ENCODE measurements around the gene TPH1.
"Not testable (repeated sequence)": the region's sequence is repeated elsewhere in the genome, so short reads cannot be mapped to it uniquely, and the experiment has no call there.

Gene TPH1

DNA sequence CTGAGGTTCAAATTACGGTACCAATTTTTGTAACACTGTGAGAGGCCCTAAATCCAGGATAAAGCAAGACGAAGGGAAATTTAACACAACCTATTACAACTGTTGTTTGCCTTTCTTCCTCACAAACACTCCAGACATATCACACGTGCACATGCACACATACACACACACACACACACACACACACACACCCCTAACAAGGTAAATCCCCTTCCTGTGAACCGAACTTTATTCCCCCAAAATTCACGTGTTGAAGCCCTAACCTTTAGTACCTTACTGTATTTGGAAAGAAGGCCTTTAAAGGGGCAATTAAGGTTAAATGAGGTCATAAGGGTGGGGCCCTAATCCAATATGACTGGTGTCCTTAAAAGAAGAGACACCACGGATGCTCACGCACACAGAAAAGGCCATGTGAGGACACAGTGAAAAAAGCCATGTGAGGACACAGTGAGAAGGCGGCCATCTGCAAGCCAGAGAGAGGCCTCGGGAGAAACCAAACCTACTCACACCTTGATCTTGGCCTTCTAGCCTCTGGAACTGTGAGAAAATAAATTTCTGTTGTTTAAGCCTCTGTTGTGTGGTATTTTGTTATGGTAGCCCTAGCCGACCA, 35.0 kb downstream of the TPH1 start:
- H3K4me1 Mint-ChIP-seq = peaks cover 41% of the 10 kb centered on the region
- peak overlapping the region; percentile 90 for H3K27ac Mint-ChIP-seq
- peaks cover 8% of the 10 kb centered on the region for H3K36me3 Mint-ChIP-seq
- H3K9me3 Mint-ChIP-seq = no peaks in the 10 kb centered on the region
- no peak overlapping the region for H3K4me3 Mint-ChIP-seq
- no peaks in the 10 kb centered on the region for H3K27me3 Mint-ChIP-seq
- no peak for ATAC-seq

DNA sequence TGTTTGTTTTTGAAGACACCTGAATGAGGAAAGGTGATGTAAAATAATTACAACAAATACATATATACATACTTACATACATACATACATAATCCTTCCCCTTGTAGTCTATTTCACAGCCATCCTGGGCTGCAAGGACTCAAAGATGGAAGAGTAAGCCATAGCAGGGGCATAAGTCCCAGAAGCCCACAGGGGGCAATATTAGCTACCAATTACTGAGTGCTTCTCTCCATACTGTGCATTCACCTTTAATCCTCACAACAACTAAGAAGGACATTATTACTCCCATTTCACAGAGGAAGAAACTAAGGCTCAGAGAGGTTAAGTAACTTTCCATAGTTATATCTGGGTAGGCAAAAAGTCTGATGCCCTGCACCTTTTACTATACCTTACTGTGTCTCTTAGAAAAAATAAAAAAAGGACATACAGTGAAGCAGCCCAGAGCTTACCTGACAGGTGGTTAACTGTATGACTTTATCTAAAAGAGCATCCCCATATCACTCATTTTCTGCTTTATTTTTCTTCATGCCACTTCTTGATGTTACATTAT, 35.9 kb downstream of the TPH1 start:
- no peak for ATAC-seq
- Mint-ChIP-seq H3K27me3 (no peaks in the 10 kb centered on the region), H3K27ac (no peak overlapping the region), H3K4me3 (no peak overlapping the region), H3K4me1 (peaks cover 40% of the 10 kb centered on the region), H3K9me3 (no peaks in the 10 kb centered on the region), H3K36me3 (peaks cover 17% of the 10 kb centered on the region)

DNA sequence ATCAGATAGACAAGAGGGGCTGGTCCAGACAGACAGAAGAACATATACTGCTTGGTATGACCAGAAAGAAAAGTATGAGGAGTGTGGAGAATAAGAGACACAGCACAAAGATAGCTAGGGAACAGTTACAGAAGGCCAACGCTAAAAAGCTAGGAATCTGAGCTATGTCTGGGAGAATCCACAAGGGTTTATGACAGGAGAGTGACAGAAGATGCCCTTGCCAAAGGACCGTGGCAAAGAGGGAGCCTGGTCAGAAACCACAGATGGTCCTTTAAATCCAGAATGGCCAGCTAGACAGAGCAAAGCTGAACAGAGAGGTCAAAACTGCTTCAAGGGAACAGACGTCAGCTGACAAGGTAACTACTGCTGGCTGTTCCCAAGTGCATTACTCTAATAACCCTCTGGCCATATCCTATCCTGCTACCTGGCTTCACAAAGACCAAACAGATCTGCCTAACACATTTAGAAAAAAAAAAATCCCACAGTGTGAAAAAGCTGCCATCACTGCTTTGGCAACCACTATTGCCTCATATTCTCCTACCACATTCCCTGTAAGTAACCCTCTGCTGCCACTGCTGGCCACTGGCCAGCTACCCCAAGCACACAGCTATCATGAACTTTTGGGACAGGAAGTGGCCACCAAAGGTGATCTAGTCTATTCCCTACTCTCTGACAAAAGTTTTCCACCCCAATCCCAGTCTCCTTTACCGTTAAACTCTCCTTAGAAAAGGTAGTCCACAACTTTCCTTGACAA, 40.5 kb downstream of the TPH1 start:
- peaks cover 4% of the 10 kb centered on the region for H3K4me1 Mint-ChIP-seq
- ATAC-seq = no peak
- peak overlapping the region; percentile 33 for H3K27ac Mint-ChIP-seq
- no peaks in the 10 kb centered on the region for H3K27me3 Mint-ChIP-seq
- H3K9me3 Mint-ChIP-seq = no peaks in the 10 kb centered on the region
- no peak overlapping the region for H3K4me3 Mint-ChIP-seq
- peaks cover 47% of the 10 kb centered on the region for H3K36me3 Mint-ChIP-seq

DNA sequence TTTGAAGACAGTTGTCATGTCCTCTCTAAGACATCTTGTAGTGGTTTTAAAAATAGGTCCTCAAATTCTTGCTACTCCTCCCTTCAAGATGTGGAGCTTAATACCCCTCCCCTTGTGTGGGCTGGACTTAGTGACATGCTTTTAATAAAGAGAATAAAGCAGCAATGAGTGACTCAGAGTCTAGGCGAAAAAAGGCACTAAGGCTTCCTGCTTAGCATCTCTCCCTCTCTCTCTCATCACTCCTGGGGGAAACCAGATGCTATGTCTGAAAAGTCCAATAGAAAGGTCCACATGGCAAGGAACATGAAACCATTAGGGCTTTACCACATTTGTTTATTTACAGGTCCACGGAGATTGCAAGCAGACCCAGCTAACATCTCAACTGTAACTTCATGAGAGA, 44.9 kb downstream of the TPH1 start:
- H3K4me3 Mint-ChIP-seq = no peak overlapping the region
- no peaks in the 10 kb centered on the region for H3K27me3 Mint-ChIP-seq
- peaks cover 71% of the 10 kb centered on the region for H3K36me3 Mint-ChIP-seq

DNA sequence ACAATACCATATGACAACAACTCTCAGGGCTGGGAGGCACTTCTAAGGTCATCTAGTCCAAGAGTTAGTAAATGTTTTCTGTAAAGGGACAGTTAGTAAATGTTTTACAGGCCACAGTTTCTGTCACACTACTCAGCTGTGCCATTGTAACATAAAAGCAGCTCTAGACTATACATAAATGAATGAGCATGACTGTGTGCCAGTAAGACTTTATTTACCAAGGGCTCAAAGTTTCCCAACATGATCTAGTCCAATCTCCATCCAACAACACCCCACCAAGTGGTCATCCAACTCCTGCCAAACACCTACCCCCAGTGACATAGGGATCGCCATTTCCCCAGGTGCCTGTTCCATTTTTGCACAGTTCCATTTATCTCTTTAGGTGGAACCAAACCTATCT, 45.3 kb downstream of the TPH1 start:
- no peaks in the 10 kb centered on the region for H3K27me3 Mint-ChIP-seq
- no peak overlapping the region for H3K4me3 Mint-ChIP-seq
- no peak overlapping the region for H3K27ac Mint-ChIP-seq
- H3K36me3 Mint-ChIP-seq = peaks cover 71% of the 10 kb centered on the region
- no peaks in the 10 kb centered on the region for H3K4me1 Mint-ChIP-seq
- ATAC-seq = no peak
- no peaks in the 10 kb centered on the region for H3K9me3 Mint-ChIP-seq

More for the DNA sequence above, 44.9 kb downstream of the TPH1 start:
- no peaks in the 10 kb centered on the region for H3K4me1 Mint-ChIP-seq
- no peaks in the 10 kb centered on the region for H3K9me3 Mint-ChIP-seq
- ATAC-seq = no peak
- no peak overlapping the region for H3K27ac Mint-ChIP-seq

DNA sequence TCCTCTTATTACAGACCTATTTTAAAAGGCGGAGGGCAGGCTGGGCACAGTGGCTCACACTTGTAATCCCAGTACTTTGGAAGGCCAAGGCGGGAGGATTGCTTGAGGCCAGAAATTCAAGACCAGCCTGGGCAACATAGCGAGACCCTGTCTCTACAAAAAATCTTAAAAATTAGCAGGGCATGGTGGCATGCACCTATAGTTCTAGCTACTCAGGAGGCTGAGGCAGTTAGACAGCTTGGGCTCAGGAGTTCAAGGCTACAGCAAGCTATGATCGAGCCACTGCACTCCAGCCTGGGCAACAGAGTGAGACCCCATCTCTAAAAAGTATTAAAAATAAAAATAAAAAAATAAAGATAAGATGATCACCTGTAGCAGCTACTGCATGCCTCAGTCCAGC, 45.9 kb downstream of the TPH1 start:
- H3K27me3 Mint-ChIP-seq, H3K4me3 Mint-ChIP-seq, H3K27ac Mint-ChIP-seq, ATAC-seq, H3K4me1 Mint-ChIP-seq, H3K9me3 Mint-ChIP-seq: not testable (repeated sequence)
- peaks cover 71% of the 10 kb centered on the region for H3K36me3 Mint-ChIP-seq
